Naive thymus-derived CD8-positive, alpha-beta T cell (primary cell): Measurements from ENCODE around the gene KLF3. TPM values are rescaled to one million over a fixed set of nuclear protein-coding genes. Genes with fewer than 3 reads are reported as not detected.

ENCODE experiments used
- ATAC-seq, 2 donors: fragments of 150-1000 bp; cut with Tn5 transposase in 1 of 2; sonication (Bioruptor Pico), chemical (Tn5 transposase) in 1 of 2; 1 replicate in 1 of 2; 2 replicates in 1 of 2; pipeline ENCODE4 v1.10.0; 2021; ENCODE audit warnings: mild to moderate bottlenecking in 2 of 2, moderate library complexity in 2 of 2
- POLR2A ChIA-PET: fragments of 350-600 bp; sonication (Branson Sonifier 250); formaldehyde crosslinking; loops from one replicate; lab custom pipeline; 2021; ENCODE audit warnings: antibody characterized with exemption; lab: Charles Lee
- DNase-seq, 10 donors: peaks; one replicate each; pipeline versions ENCODE4 v3.0.0 to v3.0.0-alpha.2; 2020 to 2022
- H3K27ac Mint-ChIP-seq, 10 donors: one replicate each; pipeline ENCODE4 v1.8.0; 2020 to 2022; ENCODE audit warnings: mild to moderate bottlenecking in 10 of 10, mixed read lengths in 10 of 10, moderate library complexity in 4 of 10, inconsistent platforms in 1 of 10
- H3K27me3 Mint-ChIP-seq, 5 donors: one replicate each; pipeline ENCODE4 v1.8.0; 2021 to 2022; ENCODE audit warnings: mixed read lengths in 5 of 5
- H3K36me3 Mint-ChIP-seq, 3 donors: one replicate each; pipeline ENCODE4 v1.8.0; 2020 to 2022; ENCODE audit warnings: mixed read lengths in 3 of 3, mild to moderate bottlenecking in 2 of 3, inconsistent platforms in 1 of 3
- H3K4me1 Mint-ChIP-seq, 4 donors: one replicate each; pipeline ENCODE4 v1.8.0; 2021 to 2022; ENCODE audit warnings: mixed read lengths in 4 of 4
- H3K4me3 Mint-ChIP-seq, 10 donors: one replicate each; pipeline ENCODE4 v1.8.0; 2020 to 2022; ENCODE audit warnings: mild to moderate bottlenecking in 10 of 10, mixed read lengths in 10 of 10, moderate library complexity in 6 of 10, inconsistent platforms in 1 of 10
- H3K9me3 Mint-ChIP-seq, 9 donors: one replicate each; pipeline ENCODE4 v1.8.0; 2020 to 2022; ENCODE audit warnings: mixed read lengths in 9 of 9, mild to moderate bottlenecking in 3 of 9, inconsistent platforms in 1 of 9, moderate library complexity in 1 of 9
- polyA plus RNA-seq, 3 donors: library from polyadenylated mRNA; unstranded; fragments of 300-500 nt; fragmentation: Illumina TruSeq; gene quantifications; one replicate each; pipeline ENCODE4 v1.2.3, GENCODE V29; 2021
- total RNA-seq, 8 experiments: library from RNA in 2 of 8; stranded (reverse) in 2 of 8; gene quantifications; one replicate each; pipeline ENCODE4 v1.2.3 and lab custom pipeline; 2021 to 2026

KLF3 gene
- total and polyA plus RNA-seq, 5 experiments from 2014 or later = 46.2 to 125 (median 56.6) TPM

GRCh38 chr4:38687571-38688011, 23.6 kb downstream of the KLF3 start:
- Mint-ChIP-seq H3K27ac (peak overlapping the region in 9 of 10 donors; percentile 21 to 90 (median 63)), H3K9me3 (no peaks in the 10 kb centered on the region), H3K27me3 (no peaks in the 10 kb centered on the region), H3K36me3 (peaks cover 0 to 80% (median 31%) of the 10 kb centered on the region in 3 donors), H3K4me1 (peaks cover 28 to 71% (median 70%) of the 10 kb centered on the region in 4 donors), H3K4me3 (peak overlapping the region in 9 of 10 donors; percentile 8 to 63 (median 36))
- DNase-seq (no peak), ATAC-seq (peak; percentile 43 to 47)
- POLR2A ChIA-PET = interaction anchor here (0.7 to 1.5 kb wide), 3 partner anchors 12 to 13 kb away, joined by 3 to 7 read pairs (median 4); no protein-coding TSS in a partner anchor

DNA sequence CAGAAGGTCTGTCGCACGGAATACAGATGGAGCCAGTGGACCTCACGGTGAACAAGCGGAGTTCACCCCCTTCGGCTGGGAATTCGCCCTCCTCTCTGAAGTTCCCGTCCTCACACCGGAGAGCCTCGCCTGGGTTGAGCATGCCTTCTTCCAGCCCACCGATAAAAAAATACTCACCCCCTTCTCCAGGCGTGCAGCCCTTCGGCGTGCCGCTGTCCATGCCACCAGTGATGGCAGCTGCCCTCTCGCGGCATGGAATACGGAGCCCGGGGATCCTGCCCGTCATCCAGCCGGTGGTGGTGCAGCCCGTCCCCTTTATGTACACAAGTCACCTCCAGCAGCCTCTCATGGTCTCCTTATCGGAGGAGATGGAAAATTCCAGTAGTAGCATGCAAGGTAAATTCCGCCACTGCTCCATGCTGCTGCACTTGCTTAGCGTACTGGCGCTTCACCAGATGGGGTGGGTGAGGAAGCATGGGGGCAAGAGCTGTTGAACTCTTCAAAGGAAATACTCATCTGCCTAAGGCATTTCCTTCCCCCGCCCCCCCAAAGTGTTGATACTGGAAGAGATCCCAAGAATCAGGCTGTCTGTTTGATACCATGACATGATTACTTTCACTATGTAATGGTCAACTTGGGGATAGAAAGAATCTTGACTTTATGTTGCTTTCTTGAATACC, 24.8 kb downstream of the KLF3 start:
- Mint-ChIP-seq H3K36me3 (peaks cover 0 to 77% (median 31%) of the 10 kb centered on the region in 3 donors), H3K4me1 (peaks cover 26 to 62% (median 60%) of the 10 kb centered on the region in 4 donors), H3K9me3 (no peaks in the 10 kb centered on the region), H3K27me3 (no peaks in the 10 kb centered on the region), H3K4me3 (peak overlapping the region in 6 of 10 donors; percentile 1 to 33 (median 20)), H3K27ac (peak overlapping the region in 2 of 10 donors; percentile 61 to 79)
- ATAC-seq (no peak), DNase-seq (no peak)
- POLR2A ChIA-PET = no interaction called here

- H3K9me3 Mint-ChIP-seq = no peaks in the 10 kb centered on the region
- peaks cover 0 to 88% (median 44%) of the 10 kb centered on the region in 3 donors for H3K36me3 Mint-ChIP-seq
- POLR2A ChIA-PET = interaction anchor here (1.4 kb wide), 1 partner anchor 12 kb away, joined by 3 read pairs; no protein-coding TSS in a partner anchor
- peaks cover 16 to 55% (median 43%) of the 10 kb centered on the region in 4 donors for H3K4me1 Mint-ChIP-seq
- no peaks in the 10 kb centered on the region for H3K27me3 Mint-ChIP-seq
- ATAC-seq (no peak), DNase-seq (no peak)
- H3K27ac Mint-ChIP-seq = peak overlapping the region in 3 of 10 donors; percentile 13 to 49 (median 26)
- no peak overlapping the region for H3K4me3 Mint-ChIP-seq
Measured at GRCh38 chr4:38691251-38692008, 27.4 kb downstream of the KLF3 start.

DNA sequence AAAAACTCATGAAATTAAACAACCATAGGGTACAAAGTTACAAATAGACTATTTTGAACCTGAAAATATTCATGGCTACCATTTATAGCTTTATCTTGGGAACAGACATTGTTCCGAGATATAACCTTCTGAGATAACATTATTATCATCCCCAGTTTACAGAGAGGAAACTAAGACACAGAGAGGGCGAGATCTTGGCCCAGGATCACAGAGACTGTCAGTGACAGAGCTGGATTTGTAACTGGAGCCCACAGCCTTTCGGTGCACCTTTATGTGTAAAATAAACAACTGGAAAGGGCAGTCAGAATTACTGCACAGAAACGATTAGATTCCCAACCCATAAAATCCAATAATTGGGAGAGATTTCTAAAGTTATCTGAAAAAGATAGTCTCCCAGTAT, 28.4 kb downstream of the KLF3 start:
- no peak overlapping the region for H3K4me3 Mint-ChIP-seq

DNA sequence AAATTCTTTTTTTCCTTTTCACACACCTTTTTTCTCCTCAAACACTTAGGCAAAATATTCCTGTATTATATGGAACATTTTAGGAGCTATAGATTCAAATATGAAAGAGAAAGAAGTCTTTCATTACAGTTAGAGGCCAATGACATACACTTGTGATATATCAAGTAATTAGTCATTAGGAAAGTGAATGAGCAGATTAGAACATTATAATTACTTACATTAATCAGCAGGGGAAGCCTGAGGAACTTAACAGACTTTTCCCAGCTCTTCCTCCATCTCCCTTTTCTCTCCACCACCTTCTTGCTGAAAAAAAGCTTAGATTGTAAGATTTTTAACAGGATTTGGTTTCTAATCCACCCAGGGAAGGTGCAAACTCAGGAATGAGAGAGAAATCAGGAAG, 29.6 kb downstream of the KLF3 start:
- Mint-ChIP-seq H3K36me3 (peaks cover 5 to 92% (median 50%) of the 10 kb centered on the region in 3 donors), H3K9me3 (no peaks in the 10 kb centered on the region), H3K27me3 (no peaks in the 10 kb centered on the region), H3K27ac (peak overlapping the region in 4 of 10 donors; percentile 17 to 72 (median 53)), H3K4me1 (peaks cover 12 to 45% (median 24%) of the 10 kb centered on the region in 4 donors), H3K4me3 (no peak overlapping the region)
- DNase-seq (no peak), ATAC-seq (no peak)
- POLR2A ChIA-PET = interaction anchor here (0.6 to 0.7 kb wide), 2 partner anchors 9 to 172 kb away, joined by 3 to 6 read pairs; no protein-coding TSS in a partner anchor

More for the DNA sequence above, 28.4 kb downstream of the KLF3 start:
- Mint-ChIP-seq H3K36me3 (peaks cover 5 to 92% (median 47%) of the 10 kb centered on the region in 3 donors), H3K27ac (peak overlapping the region in 1 of 10 donors; percentile 19), H3K4me1 (peaks cover 10 to 51% (median 34%) of the 10 kb centered on the region in 4 donors), H3K27me3 (no peaks in the 10 kb centered on the region), H3K9me3 (no peaks in the 10 kb centered on the region)
- DNase-seq = no peak
- no peak for ATAC-seq
- POLR2A ChIA-PET = interaction anchor here (1.4 kb wide), 1 partner anchor 11 kb away, joined by 3 read pairs; no protein-coding TSS in a partner anchor

DNA sequence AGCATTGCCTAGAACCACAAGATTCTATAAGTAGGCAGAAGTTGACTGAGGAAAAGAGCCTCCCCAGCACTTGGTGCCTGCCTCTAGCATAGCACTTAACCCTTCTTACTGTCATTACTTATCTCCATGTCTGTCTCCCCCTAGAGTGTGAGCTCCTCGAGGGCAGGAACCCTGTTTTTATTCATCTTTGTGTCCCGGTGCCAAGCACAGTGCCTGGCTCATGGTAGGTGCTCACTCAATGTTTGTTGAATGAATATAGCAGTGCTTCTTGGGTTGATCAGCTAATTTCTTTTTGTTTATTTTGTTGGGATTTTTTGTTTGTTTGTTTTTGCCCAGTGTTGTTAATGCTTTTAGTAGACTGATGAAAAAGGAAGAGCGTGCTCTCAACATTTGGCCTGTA, 30.3 kb downstream of the KLF3 start:
- ATAC-seq = no peak
- Mint-ChIP-seq H3K36me3 (peaks cover 5 to 92% (median 43%) of the 10 kb centered on the region in 3 donors), H3K4me1 (peaks cover 12 to 38% (median 16%) of the 10 kb centered on the region in 4 donors), H3K27me3 (no peaks in the 10 kb centered on the region), H3K27ac (peak overlapping the region in 7 of 10 donors; percentile 19 to 72 (median 35)), H3K9me3 (no peaks in the 10 kb centered on the region), H3K4me3 (no peak overlapping the region)
- POLR2A ChIA-PET = no interaction called here
- no peak for DNase-seq

- no peaks in the 10 kb centered on the region for H3K27me3 Mint-ChIP-seq
- ATAC-seq (no peak), DNase-seq (no peak)
- no peak overlapping the region for H3K4me3 Mint-ChIP-seq
- peaks cover 5 to 82% (median 30%) of the 10 kb centered on the region in 3 donors for H3K36me3 Mint-ChIP-seq
- H3K27ac Mint-ChIP-seq = peak overlapping the region in 7 of 10 donors; percentile 25 to 63 (median 55)
- POLR2A ChIA-PET = interaction anchor here (0.7 kb wide), 1 partner anchor 349 kb away, joined by 5 read pairs; no protein-coding TSS in a partner anchor
- H3K4me1 Mint-ChIP-seq = peaks cover 7 to 32% (median 11%) of the 10 kb centered on the region in 4 donors
- H3K9me3 Mint-ChIP-seq = no peaks in the 10 kb centered on the region
Measured at GRCh38 chr4:38695809-38696208, 31.8 kb downstream of the KLF3 start.

- H3K4me1 Mint-ChIP-seq = peaks cover 7 to 31% (median 11%) of the 10 kb centered on the region in 4 donors
- no peak for ATAC-seq
- peak overlapping the region in 3 of 10 donors; percentile 51 to 64 (median 63) for H3K27ac Mint-ChIP-seq
- H3K9me3 Mint-ChIP-seq = no peaks in the 10 kb centered on the region
- peaks cover 5 to 73% (median 30%) of the 10 kb centered on the region in 3 donors for H3K36me3 Mint-ChIP-seq
- POLR2A ChIA-PET = interaction anchor here (0.7 to 1.0 kb wide), 2 partner anchors 18 to 738 kb away, joined by 3 to 4 read pairs; no protein-coding TSS in a partner anchor
- DNase-seq = no peak
- no peak overlapping the region for H3K4me3 Mint-ChIP-seq
- H3K27me3 Mint-ChIP-seq = no peaks in the 10 kb centered on the region
Measured at GRCh38 chr4:38696697-38697096, 32.7 kb downstream of the KLF3 start.

DNA sequence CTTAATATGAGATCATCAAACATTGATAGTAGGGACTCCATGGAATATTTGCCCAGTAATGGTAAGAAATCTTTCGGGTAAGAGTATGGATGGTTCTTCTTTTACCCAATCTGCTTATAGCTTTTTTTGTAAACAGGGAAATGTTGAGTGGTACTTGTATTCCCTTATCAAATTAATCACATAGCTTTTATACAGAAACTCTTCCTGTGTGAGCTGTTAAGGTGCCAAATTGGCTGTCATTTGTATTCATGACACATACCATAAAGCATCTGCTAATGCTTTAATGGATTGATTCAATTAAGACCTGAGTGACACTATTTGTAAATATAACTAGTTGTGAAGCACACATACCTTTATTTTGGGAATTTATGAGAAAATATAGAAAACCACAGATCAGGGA, 34.2 kb downstream of the KLF3 start:
- peaks cover 5 to 65% (median 28%) of the 10 kb centered on the region in 3 donors for H3K36me3 Mint-ChIP-seq
- H3K9me3 Mint-ChIP-seq = no peaks in the 10 kb centered on the region
- POLR2A ChIA-PET = interaction anchor here (0.6 kb wide), 1 partner anchor 96 kb away, joined by 8 read pairs; no protein-coding TSS in a partner anchor
- H3K4me1 Mint-ChIP-seq = peaks cover 8 to 31% (median 15%) of the 10 kb centered on the region in 4 donors
- DNase-seq (no peak), ATAC-seq (no peak)
- H3K27me3 Mint-ChIP-seq = no peaks in the 10 kb centered on the region
- H3K27ac Mint-ChIP-seq = peak overlapping the region in 4 of 10 donors; percentile 61 to 83 (median 62)
- H3K4me3 Mint-ChIP-seq = no peak overlapping the region

GRCh38 chr4:38699112-38699511, 35.1 kb downstream of the KLF3 start:
- POLR2A ChIA-PET = no interaction called here
- H3K9me3 Mint-ChIP-seq = no peaks in the 10 kb centered on the region
- peak overlapping the region in 3 of 10 donors; percentile 19 to 55 (median 39) for H3K27ac Mint-ChIP-seq
- no peak overlapping the region for H3K4me3 Mint-ChIP-seq
- peaks cover 5 to 57% (median 27%) of the 10 kb centered on the region in 3 donors for H3K36me3 Mint-ChIP-seq
- peaks cover 11 to 31% (median 17%) of the 10 kb centered on the region in 4 donors for H3K4me1 Mint-ChIP-seq
- ATAC-seq (no peak), DNase-seq (no peak)
- H3K27me3 Mint-ChIP-seq = no peaks in the 10 kb centered on the region

DNA sequence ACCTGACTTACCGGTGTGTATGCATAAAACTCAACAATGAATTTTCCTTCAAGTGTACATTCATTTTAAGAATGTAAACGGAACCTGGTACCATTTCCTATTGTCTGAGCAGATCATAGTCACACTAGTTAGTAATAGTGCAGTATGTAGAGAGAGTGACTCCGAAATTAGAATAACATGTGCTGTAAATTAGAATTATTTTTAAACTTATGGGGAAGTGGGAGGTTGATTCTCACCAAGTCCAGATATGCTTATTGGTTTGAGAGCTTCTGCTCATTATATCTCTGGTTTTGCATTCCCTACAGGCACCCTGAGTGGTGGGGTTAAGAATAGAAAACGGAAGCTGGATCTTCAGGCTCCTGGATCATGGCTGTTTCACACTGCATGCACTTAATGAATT, 39.6 kb downstream of the KLF3 start:
- H3K9me3 Mint-ChIP-seq = no peaks in the 10 kb centered on the region
- POLR2A ChIA-PET = interaction anchor here (0.6 to 1.0 kb wide), 3 partner anchors 12 to 33 kb away, joined by 3 read pairs; no protein-coding TSS in a partner anchor
- H3K27me3 Mint-ChIP-seq = no peaks in the 10 kb centered on the region
- ATAC-seq = no peak
- peaks cover 0 to 23% (median 16%) of the 10 kb centered on the region in 4 donors for H3K4me1 Mint-ChIP-seq
- H3K27ac Mint-ChIP-seq = peak overlapping the region in 2 of 10 donors; percentile 22 to 34
- peaks cover 0 to 12% (median 0%) of the 10 kb centered on the region in 3 donors for H3K36me3 Mint-ChIP-seq
- no peak for DNase-seq
- H3K4me3 Mint-ChIP-seq = no peak overlapping the region

GRCh38 chr4:38704622-38705154, 40.7 kb downstream of the KLF3 start:
- no peaks in the 10 kb centered on the region for H3K27me3 Mint-ChIP-seq
- peaks cover 0 to 3% (median 0%) of the 10 kb centered on the region in 3 donors for H3K36me3 Mint-ChIP-seq
- ATAC-seq (no peak), DNase-seq (no peak)
- POLR2A ChIA-PET = no interaction called here
- H3K9me3 Mint-ChIP-seq = no peaks in the 10 kb centered on the region
- peak overlapping the region in 2 of 10 donors; percentile 15 to 17 for H3K27ac Mint-ChIP-seq
- H3K4me3 Mint-ChIP-seq = no peak overlapping the region
- H3K4me1 Mint-ChIP-seq = peaks cover 0 to 24% (median 16%) of the 10 kb centered on the region in 4 donors
